ENCODE measurements around the gene MAPK12.

- TF ChIP-seq CTCF (conservative IDR thresholded peaks at IDR 0.05; ENCODE audit: low read depth, low read length) (0 out of 2 replicates have a peak, but pooled peaks have one; percentile 3), POLR2A (IDR thresholded peaks at IDR 0.05; ENCODE audit: low read depth, low read length) (no peak), RAD21 (IDR thresholded peaks at IDR 0.05; ENCODE audit: low read length) (no peak), MAFK (IDR thresholded peaks at IDR 0.05; ENCODE audit: low read depth, low read length) (no peak), MAZ (IDR thresholded peaks at IDR 0.05; ENCODE audit: borderline replicate concordance, low read depth, low read length) (no peak), BHLHE40 (IDR thresholded peaks at IDR 0.05; ENCODE audit: low read depth, low read length) (no peak), CEBPB (IDR thresholded peaks at IDR 0.05; ENCODE audit: low read depth, low read length) (no peak), CHD1 (IDR thresholded peaks at IDR 0.05; ENCODE audit: low read depth, low read length) (no peak), RFX5 (IDR thresholded peaks at IDR 0.05; ENCODE audit: low read depth, low read length) (no peak)
Observed at GRCh38 chr22:50221410-50222300, 39.8 kb downstream of the MAPK12 start.
